A673 (cell line): Measurements from ENCODE around the gene RTEL1.

ENCODE experiments used
- CTCF ChIP-seq: fragments of 300-800, 200-600 bp; sonication (generic); conservative IDR thresholded peaks from 2 replicates; pipeline ENCODE4 v1.5.1; 2017; ENCODE audit warnings: low read depth, mild to moderate bottlenecking, antibody characterized with exemption, low read length, moderate library complexity, mixed read lengths
- EZH2 ChIP-seq: fragments of 200-600 bp; sonication (generic); IDR thresholded peaks from 2 replicates; pipeline ENCODE4 v1.6.1; 2017; ENCODE audit warnings: borderline replicate concordance, low read depth, mild to moderate bottlenecking, mixed read lengths, antibody characterized with exemption, low read length; ENCODE audit not compliant: poor library complexity, severe bottlenecking

GRCh38 chr20:63635431-63636141, 22.5 kb upstream of the RTEL1 start:
- no peak for TF ChIP-seq CTCF
- no peak for TF ChIP-seq EZH2
